ENCODE results near the gene NEDD4L. TPM values are rescaled to one million over a fixed set of nuclear protein-coding genes. Genes with fewer than 3 reads are reported as not detected.

Gene NEDD4L
- total RNA-seq, 2 experiments from 2014 or later: 11.2 to 13.7 TPM

GRCh38 chr18:58026857-58027256 is 17.2 kb upstream of the NEDD4L start:
- no peak for TF ChIP-seq CTCF (IDR thresholded peaks at IDR 0.05)
- ATAC-seq (ENCODE audit: poor library complexity) (no peak), DNase-seq (no peak)
- Histone ChIP-seq H3K4me3 (ENCODE audit: low read length) (no peak overlapping the region), H3K27ac (ENCODE audit: low read depth in 1 of 2, low read length in 2 of 2) (no peak overlapping the region), H3K9me3 (ENCODE audit: control insufficient read depth in 1 of 2, insufficient read depth in 1 of 2, low read length in 2 of 2) (no peaks in the 10 kb centered on the region), H3K4me1 (ENCODE audit: insufficient read depth, low read length) (no peaks in the 10 kb centered on the region), H3K27me3 (ENCODE audit: control insufficient read depth in 1 of 2, insufficient read depth in 2 of 2, low read length in 2 of 2) (no peaks in the 10 kb centered on the region), H3K36me3 (ENCODE audit: insufficient read depth, low read length) (no peaks in the 10 kb centered on the region)
- Mint-ChIP-seq H3K4me3 (no peak overlapping the region), H3K27me3 (peaks cover 5% of the 10 kb centered on the region), H3K4me1 (ENCODE audit: low read depth) (no peaks in the 10 kb centered on the region), H3K36me3 (ENCODE audit: low read depth) (no peaks in the 10 kb centered on the region), H3K27ac (no peak overlapping the region), H3K9me3 (no peaks in the 10 kb centered on the region)
- intact Hi-C loops (cut with DNase I, micrococcal nuclease): no loop called here
- CTCF ChIA-PET: interaction anchor here (0.9 kb wide), 1 partner anchor 95 kb away, joined by 3 read pairs; no protein-coding TSS in a partner anchor
- POLR2A ChIA-PET: no interaction called here

- ChIA-PET POLR2A (no interaction called here), CTCF (no interaction called here)
- H3K4me3 ChIP-seq (ENCODE audit: low read length): no peak overlapping the region
- ATAC-seq (ENCODE audit: poor library complexity) (no peak), DNase-seq (no peak)
- Mint-ChIP-seq H3K36me3 (ENCODE audit: low read depth) (no peaks in the 10 kb centered on the region), H3K4me1 (ENCODE audit: low read depth) (no peaks in the 10 kb centered on the region), H3K27ac (no peak overlapping the region), H3K27me3 (peaks cover 5% of the 10 kb centered on the region), H3K4me3 (no peak overlapping the region), H3K9me3 (no peaks in the 10 kb centered on the region)
- no peaks in the 10 kb centered on the region for H3K9me3 ChIP-seq (ENCODE audit: control insufficient read depth in 1 of 2, insufficient read depth in 1 of 2, low read length in 2 of 2)
- H3K36me3 ChIP-seq (ENCODE audit: insufficient read depth, low read length): no peaks in the 10 kb centered on the region
- intact Hi-C loops (cut with DNase I, micrococcal nuclease): no loop called here
- peaks cover 0 to under 1% of the 10 kb centered on the region in 2 experiments for H3K27me3 ChIP-seq (ENCODE audit: control insufficient read depth in 1 of 2, insufficient read depth in 2 of 2, low read length in 2 of 2)
- TF ChIP-seq CTCF (IDR thresholded peaks at IDR 0.05): no peak
- no peaks in the 10 kb centered on the region for H3K4me1 ChIP-seq (ENCODE audit: insufficient read depth, low read length)
- no peak overlapping the region for H3K27ac ChIP-seq (ENCODE audit: low read depth in 1 of 2, low read length in 2 of 2)
Observed at GRCh38 chr18:58027341-58027740, 16.7 kb upstream of the NEDD4L start.

GRCh38 chr18:58028109-58028784 is 15.8 kb upstream of the NEDD4L start:
- H3K9me3 Mint-ChIP-seq: no peaks in the 10 kb centered on the region
- H3K4me3 ChIP-seq (ENCODE audit: low read length): no peak overlapping the region
- H3K27ac ChIP-seq (ENCODE audit: low read depth in 1 of 2, low read length in 2 of 2): no peak overlapping the region
- H3K27me3 Mint-ChIP-seq: peaks cover 14% of the 10 kb centered on the region
- no peak overlapping the region for H3K27ac Mint-ChIP-seq
- POLR2A ChIA-PET: no interaction called here
- DNase-seq (no peak), ATAC-seq (ENCODE audit: poor library complexity) (no peak)
- CTCF ChIA-PET: no interaction called here
- peaks cover 0 to 7% of the 10 kb centered on the region in 2 experiments for H3K27me3 ChIP-seq (ENCODE audit: control insufficient read depth in 1 of 2, insufficient read depth in 2 of 2, low read length in 2 of 2)
- H3K9me3 ChIP-seq (ENCODE audit: control insufficient read depth in 1 of 2, insufficient read depth in 1 of 2, low read length in 2 of 2): no peaks in the 10 kb centered on the region
- intact Hi-C loops (cut with DNase I, micrococcal nuclease): no loop called here
- H3K36me3 ChIP-seq (ENCODE audit: insufficient read depth, low read length): no peaks in the 10 kb centered on the region
- no peak overlapping the region for H3K4me3 Mint-ChIP-seq
- H3K4me1 Mint-ChIP-seq (ENCODE audit: low read depth): no peaks in the 10 kb centered on the region
- H3K4me1 ChIP-seq (ENCODE audit: insufficient read depth, low read length): no peaks in the 10 kb centered on the region
- no peak for TF ChIP-seq CTCF (IDR thresholded peaks at IDR 0.05)
- no peaks in the 10 kb centered on the region for H3K36me3 Mint-ChIP-seq (ENCODE audit: low read depth)

All from CD4-positive, alpha-beta T cell (primary cell).